BJ (cell line): ENCODE measurements around the gene DGKB. TPM values are rescaled to one million over a fixed set of nuclear protein-coding genes. Genes with fewer than 3 reads are reported as not detected.
A peak's percentile ranks its signal among the peaks of the same experiment; 100 is the strongest.

ENCODE experiments used
- CTCF ChIA-PET: fragments of 350-600 bp; formaldehyde crosslinking; extraction: SDS; loops from one replicate; lab custom pipeline; 2021; ENCODE audit warnings: antibody characterized with exemption, inconsistent platforms; lab: Yijun Ruan, JAX
- POLR2A ChIA-PET: fragments of 300-600 bp; sonication (Branson Sonifier 250); formaldehyde crosslinking; extraction: SDS; loops from one replicate; lab custom pipeline; 2021; ENCODE audit warnings: antibody characterized with exemption; lab: Charles Lee
- DNase-seq: peaks from one replicate; pipeline ENCODE4 v3.0.0-alpha.2; 2011; ENCODE audit warnings: low read depth
- H3K27me3 ChIP-seq: 2 replicates; pipeline ENCODE4 v1.6.0; 2011; ENCODE audit warnings: low read length; ENCODE audit not compliant: control insufficient read depth, insufficient read depth
- H3K36me3 ChIP-seq: 2 replicates; pipeline ENCODE4 v1.5.1; 2011; ENCODE audit warnings: low read length; ENCODE audit not compliant: control insufficient read depth, insufficient read depth
- H3K4me3 ChIP-seq: 2 replicates; pipeline ENCODE4 v1.5.1; 2011; ENCODE audit warnings: low read depth, mild to moderate bottlenecking, control low read depth, low read length
- polyA plus RNA-seq: library from polyadenylated mRNA; depleted of rRNA; stranded (reverse); fragments of >200 nt; gene quantifications from 2 replicates; pipeline ENCODE4 v1.2.3, GENCODE V29; 2011
- TF ChIP-seq, protein P1 (sequence below): IDR thresholded peaks from 2 replicates; pipeline ENCODE4 v1.5.1; 2011; ENCODE audit warnings: low read depth, mild to moderate bottlenecking, control low read depth, inconsistent platforms, low read length, moderate library complexity; ENCODE audit not compliant: insufficient read depth

Gene DGKB
- polyA plus RNA-seq, 1 experiment: 0.09 TPM

- ChIA-PET CTCF (interaction anchor here (1.2 kb wide), 1 partner anchor 15 kb away, joined by 3 read pairs; no protein-coding TSS in a partner anchor), POLR2A (no interaction called here)
- H3K36me3 ChIP-seq: no peaks in the 10 kb centered on the region
- no peaks in the 10 kb centered on the region for H3K27me3 ChIP-seq
- no peak for DNase-seq
- no peak overlapping the region for H3K4me3 ChIP-seq
- TF ChIP-seq, protein P1, sequence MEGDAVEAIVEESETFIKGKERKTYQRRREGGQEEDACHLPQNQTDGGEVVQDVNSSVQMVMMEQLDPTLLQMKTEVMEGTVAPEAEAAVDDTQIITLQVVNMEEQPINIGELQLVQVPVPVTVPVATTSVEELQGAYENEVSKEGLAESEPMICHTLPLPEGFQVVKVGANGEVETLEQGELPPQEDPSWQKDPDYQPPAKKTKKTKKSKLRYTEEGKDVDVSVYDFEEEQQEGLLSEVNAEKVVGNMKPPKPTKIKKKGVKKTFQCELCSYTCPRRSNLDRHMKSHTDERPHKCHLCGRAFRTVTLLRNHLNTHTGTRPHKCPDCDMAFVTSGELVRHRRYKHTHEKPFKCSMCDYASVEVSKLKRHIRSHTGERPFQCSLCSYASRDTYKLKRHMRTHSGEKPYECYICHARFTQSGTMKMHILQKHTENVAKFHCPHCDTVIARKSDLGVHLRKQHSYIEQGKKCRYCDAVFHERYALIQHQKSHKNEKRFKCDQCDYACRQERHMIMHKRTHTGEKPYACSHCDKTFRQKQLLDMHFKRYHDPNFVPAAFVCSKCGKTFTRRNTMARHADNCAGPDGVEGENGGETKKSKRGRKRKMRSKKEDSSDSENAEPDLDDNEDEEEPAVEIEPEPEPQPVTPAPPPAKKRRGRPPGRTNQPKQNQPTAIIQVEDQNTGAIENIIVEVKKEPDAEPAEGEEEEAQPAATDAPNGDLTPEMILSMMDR: peak; percentile 14; the same call in 1 of the 2 replicates
These were observed 167.7 kb downstream of the DGKB start for GRCh38 chr7:14734839-14735321.

DNA sequence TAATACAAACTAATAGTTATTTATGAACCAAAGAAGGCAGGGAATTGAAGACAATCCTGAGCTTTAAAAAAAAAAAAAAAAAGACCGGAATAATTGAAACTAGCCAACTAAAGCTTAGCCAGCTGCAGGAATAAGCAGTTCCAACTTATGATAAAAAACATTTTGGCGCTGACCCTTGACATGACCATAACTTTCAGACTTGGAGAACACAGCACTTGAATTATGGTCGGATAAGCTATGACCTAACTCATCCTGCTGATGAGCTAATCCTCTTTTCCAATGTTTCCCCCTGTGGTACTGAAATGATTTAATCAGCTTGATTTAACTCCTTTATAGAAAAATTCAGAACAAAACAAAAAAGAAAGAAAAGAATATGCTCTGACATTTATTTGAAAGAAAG is 181.8 kb downstream of the DGKB start:
- Histone ChIP-seq H3K4me3 (no peak overlapping the region), H3K27me3 (no peaks in the 10 kb centered on the region), H3K36me3 (no peaks in the 10 kb centered on the region)
- POLR2A ChIA-PET: no interaction called here
- CTCF ChIA-PET: interaction anchor here (1.4 to 5.8 kb wide), 2 partner anchors 203 to 295 kb away, joined by 4 to 32 read pairs; no protein-coding TSS in a partner anchor
- no peak for DNase-seq
- TF ChIP-seq, protein P1: no peak

DNA sequence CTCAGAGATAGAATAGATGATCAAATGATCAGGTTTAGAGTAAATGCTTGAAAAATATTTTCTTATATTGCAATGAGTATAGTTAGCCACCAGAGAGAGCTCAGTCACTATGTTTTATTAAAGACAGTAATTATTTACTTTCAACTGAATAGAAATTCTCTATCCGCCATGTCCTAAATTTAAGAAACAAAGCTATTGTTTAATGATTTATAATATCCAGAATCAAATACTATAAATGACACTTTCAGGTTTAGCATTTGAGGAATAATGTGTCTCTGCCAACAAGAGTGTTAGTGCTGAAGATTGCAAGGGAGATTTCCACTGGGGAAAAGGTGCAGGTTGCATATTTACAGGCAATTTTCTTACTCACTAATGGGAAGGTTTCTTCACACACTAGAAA is 184.7 kb downstream of the DGKB start:
- CTCF ChIA-PET: interaction anchor here (1.1 to 5.8 kb wide), 4 partner anchors 206 to 302 kb away, joined by 3 to 42 read pairs (median 18); no protein-coding TSS in a partner anchor
- Histone ChIP-seq H3K4me3 (no peak overlapping the region), H3K36me3 (no peaks in the 10 kb centered on the region), H3K27me3 (0 out of 2 replicates have a peak, but pooled peaks cover 1% of the 10 kb centered on the region)
- TF ChIP-seq, protein P1: peak; percentile 44
- POLR2A ChIA-PET: interaction anchor here (0.6 kb wide), 1 partner anchor 11 kb away, joined by 3 read pairs; no protein-coding TSS in a partner anchor
- no peak for DNase-seq

GRCh38 chr7:14717169-14717568 is 185.4 kb downstream of the DGKB start:
- no peak overlapping the region for H3K4me3 ChIP-seq
- H3K27me3 ChIP-seq: 0 out of 2 replicates have a peak, but pooled peaks cover 1% of the 10 kb centered on the region
- ChIA-PET POLR2A (interaction anchor here (0.6 kb wide), 1 partner anchor 12 kb away, joined by 3 read pairs; no protein-coding TSS in a partner anchor), CTCF (interaction anchor here (1.1 to 5.8 kb wide), 4 partner anchors 206 to 302 kb away, joined by 3 to 42 read pairs (median 18); no protein-coding TSS in a partner anchor)
- TF ChIP-seq, protein P1: no peak
- H3K36me3 ChIP-seq: no peaks in the 10 kb centered on the region
- DNase-seq: no peak

DNA sequence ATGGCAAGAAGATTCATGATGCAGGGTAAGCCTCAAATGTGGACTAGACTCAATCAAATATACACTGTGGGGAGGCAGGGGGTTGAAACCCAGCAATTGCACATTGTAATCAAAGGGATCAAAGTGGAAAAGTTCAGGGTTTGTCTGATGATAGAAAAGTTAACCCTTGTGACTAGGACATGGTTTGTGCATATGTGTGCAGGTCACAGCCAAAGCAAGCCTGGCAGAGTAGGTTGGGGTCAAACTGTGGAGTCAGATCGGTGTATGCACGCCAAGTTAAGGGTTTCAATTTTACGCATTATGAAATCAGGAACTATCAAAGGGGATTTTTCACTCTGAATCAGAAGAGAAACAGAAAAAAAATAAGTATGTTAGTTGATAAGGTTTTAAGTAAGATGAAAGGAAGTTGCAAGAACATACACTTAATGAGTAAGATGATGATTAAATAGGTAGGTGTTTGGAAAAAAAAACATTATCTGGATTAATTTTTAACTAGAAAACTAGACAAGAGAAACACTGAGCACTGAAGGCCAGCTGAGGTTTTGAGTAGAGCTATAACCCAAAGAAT is 188.3 kb downstream of the DGKB start:
- ChIA-PET CTCF (interaction anchor here (2.4 kb wide), 1 partner anchor 23 kb away, joined by 7 read pairs; no protein-coding TSS in a partner anchor), POLR2A (no interaction called here)
- DNase-seq: no peak
- no peak overlapping the region for H3K4me3 ChIP-seq
- TF ChIP-seq, protein P1: no peak
- 0 out of 2 replicates have a peak, but pooled peaks cover 1% of the 10 kb centered on the region for H3K27me3 ChIP-seq
- no peaks in the 10 kb centered on the region for H3K36me3 ChIP-seq
